Measurements from ENCODE around the gene SPATA17.

DNA sequence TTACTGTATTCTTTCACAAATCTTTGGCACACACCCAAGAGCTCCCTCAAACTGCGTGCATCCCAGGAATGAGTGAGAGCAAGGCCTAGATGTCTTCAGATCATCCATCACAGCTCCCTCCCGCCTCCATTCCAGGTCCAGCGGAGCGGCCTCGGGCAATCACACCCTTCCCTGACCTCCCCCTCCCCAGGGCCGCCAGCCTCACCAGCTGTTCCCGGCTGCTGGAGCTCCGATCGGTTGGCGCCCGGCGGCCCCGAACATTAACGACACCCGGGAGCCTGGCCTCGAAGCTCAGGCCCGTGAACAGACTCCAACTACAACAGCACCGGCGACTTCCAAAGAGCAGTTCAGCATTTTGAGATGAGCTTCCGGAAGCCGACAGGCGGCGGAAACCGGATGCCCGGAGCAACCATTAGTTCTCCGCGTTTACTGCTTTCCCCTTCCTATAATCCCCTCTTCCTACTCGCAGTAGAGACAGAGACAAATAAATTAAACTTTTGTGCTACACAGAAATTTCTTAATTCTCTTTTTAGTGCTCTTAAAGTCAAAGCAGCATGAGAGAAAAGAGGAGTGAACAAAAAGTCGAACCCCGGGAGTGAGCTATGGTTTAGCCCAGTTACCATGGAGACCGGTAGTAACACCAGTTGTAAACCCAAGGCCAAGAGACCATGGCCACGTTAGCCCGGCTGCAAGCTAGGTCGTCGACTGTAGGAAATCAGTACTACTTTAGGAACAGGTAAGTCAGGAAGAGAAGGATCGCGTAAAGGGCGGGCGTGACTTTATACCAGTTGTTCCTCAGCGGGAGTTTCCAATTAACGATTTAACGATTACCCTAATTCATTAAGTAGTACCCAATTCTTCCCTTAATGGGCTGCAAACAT lies at the start of gene SPATA17, which contains the start of gene GPATCH2:
- TF ChIP-seq, protein P1, sequence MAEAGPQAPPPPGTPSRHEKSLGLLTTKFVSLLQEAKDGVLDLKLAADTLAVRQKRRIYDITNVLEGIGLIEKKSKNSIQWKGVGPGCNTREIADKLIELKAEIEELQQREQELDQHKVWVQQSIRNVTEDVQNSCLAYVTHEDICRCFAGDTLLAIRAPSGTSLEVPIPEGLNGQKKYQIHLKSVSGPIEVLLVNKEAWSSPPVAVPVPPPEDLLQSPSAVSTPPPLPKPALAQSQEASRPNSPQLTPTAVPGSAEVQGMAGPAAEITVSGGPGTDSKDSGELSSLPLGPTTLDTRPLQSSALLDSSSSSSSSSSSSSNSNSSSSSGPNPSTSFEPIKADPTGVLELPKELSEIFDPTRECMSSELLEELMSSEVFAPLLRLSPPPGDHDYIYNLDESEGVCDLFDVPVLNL (IDR thresholded peaks at IDR 0.05; ENCODE audit: low read depth, low read length) = no peak
- TF ChIP-seq, protein P2, sequence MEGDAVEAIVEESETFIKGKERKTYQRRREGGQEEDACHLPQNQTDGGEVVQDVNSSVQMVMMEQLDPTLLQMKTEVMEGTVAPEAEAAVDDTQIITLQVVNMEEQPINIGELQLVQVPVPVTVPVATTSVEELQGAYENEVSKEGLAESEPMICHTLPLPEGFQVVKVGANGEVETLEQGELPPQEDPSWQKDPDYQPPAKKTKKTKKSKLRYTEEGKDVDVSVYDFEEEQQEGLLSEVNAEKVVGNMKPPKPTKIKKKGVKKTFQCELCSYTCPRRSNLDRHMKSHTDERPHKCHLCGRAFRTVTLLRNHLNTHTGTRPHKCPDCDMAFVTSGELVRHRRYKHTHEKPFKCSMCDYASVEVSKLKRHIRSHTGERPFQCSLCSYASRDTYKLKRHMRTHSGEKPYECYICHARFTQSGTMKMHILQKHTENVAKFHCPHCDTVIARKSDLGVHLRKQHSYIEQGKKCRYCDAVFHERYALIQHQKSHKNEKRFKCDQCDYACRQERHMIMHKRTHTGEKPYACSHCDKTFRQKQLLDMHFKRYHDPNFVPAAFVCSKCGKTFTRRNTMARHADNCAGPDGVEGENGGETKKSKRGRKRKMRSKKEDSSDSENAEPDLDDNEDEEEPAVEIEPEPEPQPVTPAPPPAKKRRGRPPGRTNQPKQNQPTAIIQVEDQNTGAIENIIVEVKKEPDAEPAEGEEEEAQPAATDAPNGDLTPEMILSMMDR (IDR thresholded peaks at IDR 0.05 in 2 of 3, conservative IDR thresholded peaks at IDR 0.05 in 1 of 3; ENCODE audit: control insufficient read depth in 2 of 3, extremely low read depth in 1 of 3, insufficient read depth in 1 of 3, low read depth in 3 of 3, low read length in 3 of 3) = 0 out of 6 replicates have a peak, but pooled peaks of 2 of the 3 experiments have one; percentile 6 to 16
- TF ChIP-seq EZH2 (IDR thresholded peaks at IDR 0.05; ENCODE audit: borderline replicate concordance, control insufficient read depth, low read depth, low read length) = no peak
- no peak for TF ChIP-seq SREBF2 (IDR thresholded peaks at IDR 0.05; ENCODE audit: low read length)
- peak; percentile 70; the same call in 1 of the 2 replicates for TF ChIP-seq FOXM1 (IDR thresholded peaks at IDR 0.05; ENCODE audit: low read depth, low read length)

Data from GM12878 (cell line).